CD4-positive, alpha-beta memory T cell (primary cell): ENCODE measurements around the gene GPR176. TPM values are rescaled to one million over a fixed set of nuclear protein-coding genes. Genes with fewer than 3 reads are reported as not detected.

Experiments used
- CTCF ChIA-PET: fragments of 350-600 bp; sonication (Branson Sonifier 250); formaldehyde crosslinking; loops from one replicate; lab custom pipeline; 2021; ENCODE audit warnings: inconsistent platforms; ENCODE audit not compliant: partially characterized antibody; lab: Charles Lee
- POLR2A ChIA-PET: fragments of 350-600 bp; sonication (Branson Sonifier 250); formaldehyde crosslinking; loops from one replicate; lab custom pipeline; 2021; ENCODE audit not compliant: partially characterized antibody; lab: Charles Lee
- DNase-seq, 5 donors: peaks; one replicate each; pipeline versions ENCODE4 v3.0.0 to v3.0.0-alpha.2; 2020 to 2022; ENCODE audit warnings: mixed read lengths in 1 of 5
- H3K27ac ChIP-seq: one replicate; pipeline ENCODE4 v1.7.0; 2013; ENCODE audit warnings: low read depth, low read length
- H3K27me3 ChIP-seq: 2 replicates; pipeline ENCODE4 v1.7.0; 2013; ENCODE audit warnings: mild to moderate bottlenecking, low read length, moderate library complexity; ENCODE audit not compliant: insufficient read depth
- H3K36me3 ChIP-seq: 2 replicates; pipeline ENCODE4 v1.7.0; 2013; ENCODE audit warnings: mild to moderate bottlenecking, low read length, moderate library complexity; ENCODE audit not compliant: insufficient read depth
- H3K4me1 ChIP-seq: 2 replicates; pipeline ENCODE4 v1.7.0; 2013; ENCODE audit warnings: mild to moderate bottlenecking, low read length, moderate library complexity; ENCODE audit not compliant: insufficient read depth
- H3K4me3 ChIP-seq, 2 donors: one replicate each; pipeline ENCODE4 v1.7.0; 2013; ENCODE audit warnings: low read length in 2 of 2, mild to moderate bottlenecking in 1 of 2
- H3K9me3 ChIP-seq, 2 donors: one replicate each; pipeline ENCODE4 v1.7.0; 2013; ENCODE audit warnings: low read length in 2 of 2, control low read depth in 1 of 2; ENCODE audit not compliant: control insufficient read depth in 1 of 2
- H3K27ac Mint-ChIP-seq, 7 donors: one replicate each; pipeline ENCODE4 v1.8.0; 2020 to 2021; ENCODE audit warnings: mixed read lengths in 7 of 7, mild to moderate bottlenecking in 6 of 7, inconsistent platforms in 3 of 7, moderate library complexity in 3 of 7
- H3K27me3 Mint-ChIP-seq, 2 donors: one replicate each; pipeline ENCODE4 v1.8.0; 2020 to 2021; ENCODE audit warnings: mixed read lengths in 2 of 2
- H3K36me3 Mint-ChIP-seq, 2 donors: one replicate each; pipeline ENCODE4 v1.8.0; 2020 to 2021; ENCODE audit warnings: mixed read lengths in 2 of 2, inconsistent platforms in 1 of 2, mild to moderate bottlenecking in 1 of 2
- H3K4me1 Mint-ChIP-seq, 4 donors: one replicate each; pipeline ENCODE4 v1.8.0; 2020 to 2021; ENCODE audit warnings: mixed read lengths in 4 of 4, mild to moderate bottlenecking in 1 of 4
- H3K4me3 Mint-ChIP-seq, 8 donors: one replicate each; pipeline ENCODE4 v1.8.0; 2020 to 2021; ENCODE audit warnings: mixed read lengths in 8 of 8, mild to moderate bottlenecking in 7 of 8, moderate library complexity in 6 of 8, inconsistent platforms in 3 of 8
- H3K9me3 Mint-ChIP-seq, 8 donors: one replicate each; pipeline ENCODE4 v1.8.0; 2020 to 2021; ENCODE audit warnings: mixed read lengths in 8 of 8, mild to moderate bottlenecking in 5 of 8, inconsistent platforms in 3 of 8, moderate library complexity in 1 of 8
- intact Hi-C: fragments of 100-400 bp; cut with micrococcal nuclease; formaldehyde crosslinking; loops from one replicate; pipeline ENCODE4 v1.15.1; 2023
- polyA plus RNA-seq, 2 donors: library from polyadenylated mRNA; unstranded; fragments of 300-500 nt; fragmentation: Illumina TruSeq; gene quantifications; one replicate each; pipeline ENCODE4 v1.2.3, GENCODE V29; 2021
- total RNA-seq, 2 experiments: library from RNA; stranded (reverse); gene quantifications; one replicate each; pipeline ENCODE4 v1.2.3, GENCODE V29; 2021

GPR176 gene
- total and polyA plus RNA-seq, 4 experiments from 2014 or later: not detected

DNA sequence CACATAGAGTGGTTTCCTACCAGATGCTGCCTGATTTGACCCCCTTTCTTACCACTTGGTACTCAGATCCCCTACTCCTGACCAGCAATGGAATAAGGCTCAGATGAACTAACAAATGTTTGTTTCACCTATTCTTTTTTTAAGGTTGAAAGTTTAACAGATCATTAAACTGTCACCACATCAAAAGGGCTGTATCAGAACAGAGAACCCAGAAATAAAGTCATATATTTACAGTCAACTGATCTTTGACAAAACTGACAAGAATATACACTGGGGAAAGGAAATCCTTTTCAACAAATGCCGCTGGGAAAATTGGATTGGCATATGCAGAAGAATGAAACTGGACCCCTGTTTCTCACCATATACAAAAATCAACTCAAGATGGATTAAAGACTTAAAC lies 56.0 kb downstream of the GPR176 start:
- Mint-ChIP-seq H3K27me3 (peaks cover 20% of the 10 kb centered on the region in 2 donors), H3K36me3 (no peaks in the 10 kb centered on the region), H3K4me1 (no peaks in the 10 kb centered on the region), H3K9me3 (no peaks in the 10 kb centered on the region), H3K27ac (no peak overlapping the region), H3K4me3 (no peak overlapping the region)
- no peak overlapping the region for H3K4me3 ChIP-seq
- no peak overlapping the region for H3K27ac ChIP-seq
- H3K4me1 ChIP-seq: no peaks in the 10 kb centered on the region
- H3K36me3 ChIP-seq: no peaks in the 10 kb centered on the region
- ChIA-PET POLR2A (no interaction called here), CTCF (no interaction called here)
- intact Hi-C loops: no loop called here
- H3K9me3 ChIP-seq: no peaks in the 10 kb centered on the region
- no peaks in the 10 kb centered on the region for H3K27me3 ChIP-seq
- DNase-seq: no peak

GRCh38 chr15:39860871-39861270 lies 59.2 kb downstream of the GPR176 start:
- Histone ChIP-seq H3K27ac (no peak overlapping the region), H3K27me3 (no peaks in the 10 kb centered on the region), H3K36me3 (no peaks in the 10 kb centered on the region), H3K4me1 (no peaks in the 10 kb centered on the region), H3K4me3 (no peak overlapping the region), H3K9me3 (no peaks in the 10 kb centered on the region)
- POLR2A ChIA-PET: no interaction called here
- CTCF ChIA-PET: no interaction called here
- Mint-ChIP-seq H3K36me3 (no peaks in the 10 kb centered on the region), H3K4me1 (no peaks in the 10 kb centered on the region), H3K27me3 (peaks cover 9 to 14% of the 10 kb centered on the region in 2 donors), H3K9me3 (no peaks in the 10 kb centered on the region), H3K27ac (no peak overlapping the region), H3K4me3 (no peak overlapping the region)
- intact Hi-C loops: no loop called here
- DNase-seq: no peak

DNA sequence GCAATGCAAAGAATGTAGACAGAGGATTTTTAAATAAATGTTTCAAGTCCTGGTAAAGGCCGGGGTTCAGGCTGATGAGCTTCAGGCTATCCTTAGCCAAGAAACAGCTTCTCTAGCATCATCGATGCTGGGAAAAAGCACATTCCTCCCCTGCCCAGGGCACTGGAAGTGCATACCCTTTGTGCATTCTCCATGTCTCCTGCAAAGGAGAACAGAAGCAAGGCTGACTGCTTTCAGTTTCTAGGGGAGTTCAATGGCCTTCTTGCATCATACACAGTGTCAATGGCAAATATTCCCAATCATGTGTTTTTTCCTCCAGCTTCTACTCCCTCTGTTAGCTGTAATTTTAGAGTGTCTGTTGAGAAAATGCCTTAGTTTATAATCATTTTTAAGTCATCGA lies 59.9 kb downstream of the GPR176 start:
- intact Hi-C loops: no loop called here
- H3K4me1 ChIP-seq: no peaks in the 10 kb centered on the region
- H3K36me3 ChIP-seq: no peaks in the 10 kb centered on the region
- H3K9me3 ChIP-seq: no peaks in the 10 kb centered on the region
- Mint-ChIP-seq H3K4me1 (no peaks in the 10 kb centered on the region), H3K27ac (no peak overlapping the region), H3K9me3 (no peaks in the 10 kb centered on the region), H3K27me3 (peaks cover 7 to 12% of the 10 kb centered on the region in 2 donors), H3K36me3 (no peaks in the 10 kb centered on the region), H3K4me3 (no peak overlapping the region)
- CTCF ChIA-PET: no interaction called here
- no peak overlapping the region for H3K4me3 ChIP-seq
- no peak overlapping the region for H3K27ac ChIP-seq
- DNase-seq: no peak
- POLR2A ChIA-PET: no interaction called here
- no peaks in the 10 kb centered on the region for H3K27me3 ChIP-seq

GRCh38 chr15:39859636-39860035 lies 60.4 kb downstream of the GPR176 start:
- no peak overlapping the region for H3K27ac Mint-ChIP-seq
- H3K36me3 ChIP-seq: no peaks in the 10 kb centered on the region

DNA sequence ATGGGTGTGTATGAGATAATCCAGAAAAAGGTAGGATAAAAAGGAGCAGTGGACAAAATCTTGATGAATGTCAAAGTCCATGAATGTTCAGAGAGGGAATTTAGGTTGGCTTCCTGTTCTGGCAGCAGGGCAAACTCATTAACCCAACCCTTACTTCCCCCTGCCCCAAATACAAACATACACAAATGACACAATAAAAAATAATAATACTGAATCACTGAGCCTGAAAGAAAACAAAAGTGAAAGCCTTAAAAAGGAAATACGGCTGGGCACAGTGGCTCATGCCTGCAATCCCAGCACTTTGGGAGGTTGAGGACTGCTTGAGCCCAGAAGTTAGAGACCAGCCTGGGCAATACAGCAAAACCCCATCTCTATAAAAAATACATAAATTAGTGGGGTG lies 62.9 kb downstream of the GPR176 start:
- Mint-ChIP-seq H3K9me3 (no peaks in the 10 kb centered on the region), H3K27me3 (peaks cover 9 to 13% of the 10 kb centered on the region in 2 donors), H3K4me1 (no peaks in the 10 kb centered on the region), H3K27ac (no peak overlapping the region), H3K36me3 (no peaks in the 10 kb centered on the region), H3K4me3 (no peak overlapping the region)
- intact Hi-C loops: no loop called here
- no peaks in the 10 kb centered on the region for H3K36me3 ChIP-seq
- CTCF ChIA-PET: no interaction called here
- POLR2A ChIA-PET: no interaction called here
- DNase-seq: no peak
- H3K27me3 ChIP-seq: no peaks in the 10 kb centered on the region
- no peak overlapping the region for H3K4me3 ChIP-seq
- no peaks in the 10 kb centered on the region for H3K9me3 ChIP-seq
- H3K4me1 ChIP-seq: no peaks in the 10 kb centered on the region
- no peak overlapping the region for H3K27ac ChIP-seq

More at GRCh38 chr15:39859636-39860035, 60.4 kb downstream of the GPR176 start:
- POLR2A ChIA-PET: no interaction called here
- no peak for DNase-seq
- Histone ChIP-seq H3K4me3 (no peak overlapping the region), H3K27me3 (no peaks in the 10 kb centered on the region), H3K4me1 (no peaks in the 10 kb centered on the region), H3K27ac (no peak overlapping the region), H3K9me3 (no peaks in the 10 kb centered on the region)
- Mint-ChIP-seq H3K9me3 (no peaks in the 10 kb centered on the region), H3K4me3 (no peak overlapping the region), H3K4me1 (no peaks in the 10 kb centered on the region), H3K36me3 (no peaks in the 10 kb centered on the region), H3K27me3 (peaks cover 6 to 12% of the 10 kb centered on the region in 2 donors)
- intact Hi-C loops: no loop called here
- CTCF ChIA-PET: no interaction called here

- CTCF ChIA-PET: no interaction called here
Observed at GRCh38 chr15:39856357-39856756, 63.7 kb downstream of the GPR176 start.

GRCh38 chr15:39855400-39855799 lies 64.7 kb downstream of the GPR176 start:
- no peaks in the 10 kb centered on the region for H3K4me1 ChIP-seq
- H3K4me3 Mint-ChIP-seq: no peak overlapping the region
- no peak overlapping the region for H3K27ac ChIP-seq
- H3K9me3 ChIP-seq: no peaks in the 10 kb centered on the region
- ChIA-PET POLR2A (no interaction called here), CTCF (no interaction called here)
- no peaks in the 10 kb centered on the region for H3K27me3 ChIP-seq
- intact Hi-C loops: no loop called here
- H3K27me3 Mint-ChIP-seq: peaks cover 10% of the 10 kb centered on the region in 2 donors
- no peaks in the 10 kb centered on the region for H3K4me1 Mint-ChIP-seq
- no peak for DNase-seq
- H3K9me3 Mint-ChIP-seq: no peaks in the 10 kb centered on the region
- H3K36me3 Mint-ChIP-seq: no peaks in the 10 kb centered on the region
- no peaks in the 10 kb centered on the region for H3K36me3 ChIP-seq
- H3K27ac Mint-ChIP-seq: no peak overlapping the region
- no peak overlapping the region for H3K4me3 ChIP-seq

More at GRCh38 chr15:39856357-39856756, 63.7 kb downstream of the GPR176 start:
- no peak overlapping the region for H3K27ac ChIP-seq
- H3K4me3 Mint-ChIP-seq: no peak overlapping the region
- H3K4me1 Mint-ChIP-seq: no peaks in the 10 kb centered on the region
- no peaks in the 10 kb centered on the region for H3K4me1 ChIP-seq
- no peaks in the 10 kb centered on the region for H3K36me3 ChIP-seq
- H3K27me3 ChIP-seq: no peaks in the 10 kb centered on the region
- no peaks in the 10 kb centered on the region for H3K36me3 Mint-ChIP-seq
- H3K9me3 ChIP-seq: no peaks in the 10 kb centered on the region
- no peak for DNase-seq
- H3K27me3 Mint-ChIP-seq: peaks cover 7 to 13% of the 10 kb centered on the region in 2 donors
- no peak overlapping the region for H3K27ac Mint-ChIP-seq
- POLR2A ChIA-PET: no interaction called here
- no peaks in the 10 kb centered on the region for H3K9me3 Mint-ChIP-seq
- H3K4me3 ChIP-seq: no peak overlapping the region
- intact Hi-C loops: no loop called here

- Histone ChIP-seq H3K9me3 (no peaks in the 10 kb centered on the region), H3K36me3 (no peaks in the 10 kb centered on the region), H3K4me3 (no peak overlapping the region), H3K4me1 (no peaks in the 10 kb centered on the region), H3K27me3 (no peaks in the 10 kb centered on the region), H3K27ac (no peak overlapping the region)
- peaks cover 7 to 10% of the 10 kb centered on the region in 2 donors for H3K27me3 Mint-ChIP-seq
- intact Hi-C loops: no loop called here
- no peaks in the 10 kb centered on the region for H3K9me3 Mint-ChIP-seq
- no peak overlapping the region for H3K4me3 Mint-ChIP-seq
- H3K27ac Mint-ChIP-seq: no peak overlapping the region
- CTCF ChIA-PET: no interaction called here
- no peaks in the 10 kb centered on the region for H3K36me3 Mint-ChIP-seq
- DNase-seq: no peak
- no peaks in the 10 kb centered on the region for H3K4me1 Mint-ChIP-seq
- POLR2A ChIA-PET: no interaction called here
Observed at GRCh38 chr15:39854161-39854560, 65.9 kb downstream of the GPR176 start.
